Sigmoid colon (tissue), 4 donors: ENCODE results near the gene DUSP22.

Experiments used
- EP300 ChIP-seq, 4 donors: sonication (generic); formaldehyde crosslinking; IDR thresholded peaks; one replicate each; pipeline ENCODE4 v1.6.1; 2017; ENCODE audit warnings: antibody characterized with exemption in 4 of 4
- TF ChIP-seq, protein P1 (sequence below), 4 experiments: fragments of 450-650 bp in 3 of 4; fragments of 200-600 bp in 1 of 4; IDR thresholded peaks; one replicate each; pipeline ENCODE4 v1.5.1; 2016 to 2019; ENCODE audit warnings: antibody characterized with exemption in 4 of 4, mild to moderate bottlenecking in 3 of 4, moderate library complexity in 2 of 4

DNA sequence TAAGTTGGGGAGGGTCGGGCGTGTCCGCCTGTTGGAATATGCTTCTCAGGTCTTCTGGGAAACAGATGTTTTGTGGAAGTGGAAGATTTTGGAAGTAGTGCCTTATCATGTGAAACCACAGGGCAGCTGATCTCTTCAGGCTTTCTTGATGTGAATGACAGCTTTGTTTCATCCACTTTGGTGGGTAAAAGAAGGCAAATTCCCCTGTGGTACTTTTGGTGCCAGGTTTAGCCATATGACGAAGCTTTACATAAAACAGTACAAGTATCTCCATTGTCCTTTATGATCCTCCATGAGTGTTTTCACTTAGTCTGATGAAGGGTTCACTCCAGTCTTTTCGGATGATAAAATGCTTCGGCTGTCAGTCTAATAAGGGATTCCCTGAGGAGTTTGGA, 103.8 kb downstream of the DUSP22 start:
- TF ChIP-seq, protein P1, sequence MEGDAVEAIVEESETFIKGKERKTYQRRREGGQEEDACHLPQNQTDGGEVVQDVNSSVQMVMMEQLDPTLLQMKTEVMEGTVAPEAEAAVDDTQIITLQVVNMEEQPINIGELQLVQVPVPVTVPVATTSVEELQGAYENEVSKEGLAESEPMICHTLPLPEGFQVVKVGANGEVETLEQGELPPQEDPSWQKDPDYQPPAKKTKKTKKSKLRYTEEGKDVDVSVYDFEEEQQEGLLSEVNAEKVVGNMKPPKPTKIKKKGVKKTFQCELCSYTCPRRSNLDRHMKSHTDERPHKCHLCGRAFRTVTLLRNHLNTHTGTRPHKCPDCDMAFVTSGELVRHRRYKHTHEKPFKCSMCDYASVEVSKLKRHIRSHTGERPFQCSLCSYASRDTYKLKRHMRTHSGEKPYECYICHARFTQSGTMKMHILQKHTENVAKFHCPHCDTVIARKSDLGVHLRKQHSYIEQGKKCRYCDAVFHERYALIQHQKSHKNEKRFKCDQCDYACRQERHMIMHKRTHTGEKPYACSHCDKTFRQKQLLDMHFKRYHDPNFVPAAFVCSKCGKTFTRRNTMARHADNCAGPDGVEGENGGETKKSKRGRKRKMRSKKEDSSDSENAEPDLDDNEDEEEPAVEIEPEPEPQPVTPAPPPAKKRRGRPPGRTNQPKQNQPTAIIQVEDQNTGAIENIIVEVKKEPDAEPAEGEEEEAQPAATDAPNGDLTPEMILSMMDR (IDR thresholded peaks at IDR 0.05) = no peak
- no peak for TF ChIP-seq EP300 (IDR thresholded peaks at IDR 0.05)
